Measurements from ENCODE around the gene HSPA4. TPM values are rescaled to one million over a fixed set of nuclear protein-coding genes. Genes with fewer than 3 reads are reported as not detected.

The HSPA4 gene
- total RNA-seq, 1 experiment from 2014 or later: 123 TPM

DNA sequence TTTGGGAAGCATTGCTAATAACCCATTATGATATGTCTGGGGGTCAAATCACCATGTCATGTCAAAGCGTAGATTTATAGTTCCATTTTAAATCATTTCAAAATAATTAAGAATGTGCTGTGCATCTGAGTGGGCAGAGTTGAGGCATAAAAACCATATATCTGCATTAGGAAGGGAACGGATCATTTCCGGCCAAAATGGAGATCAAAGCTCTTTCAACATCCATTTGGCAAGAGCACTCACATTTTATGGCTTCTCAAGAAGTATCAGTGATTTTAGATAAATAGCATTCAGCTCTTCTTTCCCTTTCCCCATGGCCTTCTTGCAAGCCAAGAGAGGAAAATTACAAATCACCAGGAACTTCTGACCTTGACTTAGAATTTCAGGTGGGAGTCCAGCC, 89.9 kb downstream of the HSPA4 start:
- DNase-seq (ENCODE audit: low read depth): no peak
- in situ Hi-C loops (cut with HindIII; ENCODE audit: low pct_unique_long_range_greater_than_20kb, low sequenced_read_pairs): no loop called here

DNA sequence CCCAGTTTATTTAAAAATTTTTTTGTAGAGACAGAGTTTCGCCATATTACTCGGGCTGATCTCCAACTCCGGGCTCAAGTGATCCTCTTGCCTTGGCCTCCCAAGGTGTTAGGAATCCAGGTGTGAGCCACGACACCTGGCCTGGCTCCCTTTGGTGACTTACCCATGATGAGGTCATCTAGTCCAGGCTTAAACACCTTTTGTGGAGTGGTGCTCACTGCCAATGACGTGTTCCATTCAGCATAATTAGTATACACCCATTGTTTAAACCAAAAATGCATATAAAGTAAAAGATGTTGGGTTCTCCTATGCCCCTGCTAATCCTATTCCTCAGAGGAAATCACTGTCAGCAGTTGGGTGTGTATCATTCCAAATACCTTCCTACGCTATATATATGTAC, 91.0 kb downstream of the HSPA4 start:
- DNase-seq (ENCODE audit: low read depth): no peak
- in situ Hi-C loops (cut with HindIII; ENCODE audit: low pct_unique_long_range_greater_than_20kb, low sequenced_read_pairs): no loop called here

DNA sequence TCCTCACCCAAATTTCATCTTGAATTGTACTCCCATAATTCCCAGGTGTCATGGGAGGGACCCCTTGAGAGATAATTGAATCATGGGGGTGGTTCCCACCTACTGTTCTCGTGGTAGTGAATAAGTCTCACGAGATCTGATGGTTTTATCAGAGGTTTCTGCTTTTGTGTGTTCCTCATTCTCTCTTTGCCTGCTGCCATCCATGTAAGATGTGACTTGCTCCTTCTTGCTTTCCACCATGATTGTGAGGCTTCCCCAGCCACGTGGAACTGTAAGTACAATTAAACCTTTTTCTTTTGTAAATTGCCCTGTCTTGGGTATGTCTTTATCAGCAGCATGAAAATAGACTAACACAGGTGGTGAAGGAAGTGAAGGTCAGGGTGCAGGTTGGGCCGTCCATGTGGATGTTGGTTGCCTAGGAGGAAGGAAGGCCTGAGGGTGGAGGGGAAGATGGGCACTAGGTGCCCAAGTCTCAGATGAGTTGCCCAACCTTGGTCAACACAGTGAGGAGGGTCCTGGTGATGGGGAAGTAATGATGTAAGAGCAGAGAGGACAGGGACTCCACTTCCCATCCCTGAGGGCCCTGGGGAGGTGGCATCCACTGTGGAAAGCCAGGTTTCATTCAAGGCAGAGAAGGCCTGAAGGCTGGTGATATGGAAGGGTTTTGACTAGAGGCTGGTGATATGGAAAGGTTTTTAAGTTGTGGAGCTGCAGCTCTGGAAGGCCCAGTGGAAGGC, 92.6 kb downstream of the HSPA4 start:
- DNase-seq (ENCODE audit: low read depth): no peak
- in situ Hi-C loops (cut with HindIII; ENCODE audit: low pct_unique_long_range_greater_than_20kb, low sequenced_read_pairs): no loop called here

DNA sequence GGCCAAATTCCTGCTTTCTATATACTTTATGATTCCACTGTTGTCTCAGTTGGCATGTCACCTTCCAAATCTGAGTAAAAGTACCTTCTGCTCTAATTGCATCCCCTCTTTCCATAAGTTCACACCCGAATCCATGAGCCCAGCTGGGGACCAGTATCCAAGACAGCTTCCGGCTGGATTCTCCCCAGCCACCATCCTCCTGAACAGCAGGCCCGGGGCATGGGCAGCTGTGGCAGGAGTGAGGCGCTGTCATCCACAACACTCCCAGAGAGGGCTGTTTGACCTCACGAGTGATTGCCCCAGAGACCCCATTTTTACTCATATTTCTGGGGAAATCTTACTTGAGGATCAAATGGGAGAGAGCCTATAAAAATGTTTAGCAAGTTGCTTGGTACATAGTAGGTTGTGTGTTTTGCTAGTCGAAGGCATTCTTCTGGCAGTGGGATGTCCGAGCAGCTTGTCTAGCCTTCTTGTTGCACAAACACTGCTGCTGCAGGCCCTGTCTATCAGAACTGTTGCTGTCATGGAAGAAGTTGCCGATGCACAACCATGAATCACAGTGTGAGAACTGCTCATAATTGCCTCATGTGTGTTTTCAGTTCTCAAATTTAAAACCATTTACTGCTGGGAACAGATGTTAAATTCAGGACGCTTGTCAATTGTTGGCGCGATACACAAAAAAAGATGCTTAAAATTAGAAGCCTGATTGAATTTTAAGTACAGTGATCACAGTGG, 93.8 kb downstream of the HSPA4 start:
- DNase-seq (ENCODE audit: low read depth): no peak
- in situ Hi-C loops (cut with HindIII; ENCODE audit: low pct_unique_long_range_greater_than_20kb, low sequenced_read_pairs): no loop called here

DNA sequence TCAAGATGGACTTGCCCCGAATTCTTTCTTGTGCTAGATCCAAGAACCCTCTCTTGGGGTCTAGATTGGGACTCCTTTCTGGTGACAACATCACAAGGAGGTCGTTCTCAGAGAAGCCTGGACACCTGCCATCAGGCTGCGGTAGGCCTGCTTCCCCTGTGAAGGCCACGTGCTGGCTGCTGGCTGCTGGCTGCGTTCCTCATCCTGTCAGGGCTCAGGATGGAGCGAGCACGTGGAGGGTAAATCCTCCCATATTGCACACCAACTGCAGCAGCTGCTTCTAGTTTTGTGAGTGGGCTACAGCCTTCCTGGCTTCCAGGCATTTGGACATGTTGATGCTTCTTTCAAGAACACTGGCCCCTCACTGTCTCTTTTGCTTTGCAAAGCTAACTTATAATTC, 95.6 kb downstream of the HSPA4 start:
- in situ Hi-C loops (cut with HindIII; ENCODE audit: low pct_unique_long_range_greater_than_20kb, low sequenced_read_pairs): no loop called here
- DNase-seq (ENCODE audit: low read depth): no peak

DNA sequence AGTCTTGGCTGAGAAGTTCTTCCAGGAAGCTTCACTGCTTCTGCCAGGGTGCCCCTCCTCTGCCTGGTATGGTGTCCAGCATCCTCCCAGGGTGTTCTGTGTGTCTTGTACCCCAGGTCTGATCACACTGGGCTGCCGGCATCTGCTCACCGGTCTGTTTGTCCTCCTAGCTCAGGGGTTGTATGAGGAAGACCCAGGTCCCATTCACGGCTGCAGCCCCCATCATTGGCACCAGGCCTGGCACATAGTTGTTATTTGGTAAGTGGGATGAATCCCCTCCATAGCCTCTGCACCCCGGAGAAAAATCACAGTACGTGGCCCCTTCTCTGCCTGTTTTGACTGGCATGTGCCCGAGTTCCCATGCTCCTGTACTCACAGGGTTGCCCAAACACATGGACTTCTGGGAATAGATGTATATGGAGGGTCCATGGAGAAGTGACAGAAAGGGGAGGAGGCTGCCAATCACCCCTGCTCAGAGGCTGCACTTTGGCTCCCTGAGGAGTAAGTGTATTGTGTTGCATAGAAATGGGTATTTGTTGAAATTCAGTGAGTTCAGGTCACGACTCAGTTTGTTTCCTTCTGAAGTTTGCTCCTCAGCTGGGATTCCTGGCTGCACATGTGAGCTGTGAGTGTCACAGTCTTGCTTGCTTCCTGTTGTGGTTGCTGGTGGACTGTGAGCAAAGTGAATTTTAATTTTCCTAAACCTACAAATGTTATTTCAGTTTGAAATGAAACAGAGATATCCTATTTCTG, 96.2 kb downstream of the HSPA4 start:
- in situ Hi-C loops (cut with HindIII; ENCODE audit: low pct_unique_long_range_greater_than_20kb, low sequenced_read_pairs): no loop called here

DNA sequence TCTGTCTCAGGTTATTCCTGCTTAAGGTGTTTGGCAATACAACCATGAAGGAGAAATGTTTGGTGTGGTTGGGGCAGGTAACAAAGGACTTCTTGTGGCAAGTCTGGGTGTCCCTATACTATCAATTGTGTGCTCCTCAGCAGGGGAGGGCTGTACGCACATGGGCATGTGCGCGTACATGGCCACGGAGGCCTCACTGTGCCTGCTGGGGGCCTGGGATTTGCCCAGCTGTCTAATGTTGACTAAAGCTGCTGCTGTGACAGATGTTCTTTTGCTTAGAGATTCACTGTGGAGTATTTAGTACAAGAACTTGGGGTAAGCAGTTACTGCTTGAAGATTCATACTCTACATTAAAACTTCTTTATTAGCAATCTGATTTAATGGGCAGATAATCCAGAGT, 97.5 kb downstream of the HSPA4 start:
- in situ Hi-C loops (cut with HindIII; ENCODE audit: low pct_unique_long_range_greater_than_20kb, low sequenced_read_pairs): no loop called here
- DNase-seq (ENCODE audit: low read depth): no peak

More for the DNA sequence above, 96.2 kb downstream of the HSPA4 start:
- DNase-seq (ENCODE audit: low read depth): no peak

DNA sequence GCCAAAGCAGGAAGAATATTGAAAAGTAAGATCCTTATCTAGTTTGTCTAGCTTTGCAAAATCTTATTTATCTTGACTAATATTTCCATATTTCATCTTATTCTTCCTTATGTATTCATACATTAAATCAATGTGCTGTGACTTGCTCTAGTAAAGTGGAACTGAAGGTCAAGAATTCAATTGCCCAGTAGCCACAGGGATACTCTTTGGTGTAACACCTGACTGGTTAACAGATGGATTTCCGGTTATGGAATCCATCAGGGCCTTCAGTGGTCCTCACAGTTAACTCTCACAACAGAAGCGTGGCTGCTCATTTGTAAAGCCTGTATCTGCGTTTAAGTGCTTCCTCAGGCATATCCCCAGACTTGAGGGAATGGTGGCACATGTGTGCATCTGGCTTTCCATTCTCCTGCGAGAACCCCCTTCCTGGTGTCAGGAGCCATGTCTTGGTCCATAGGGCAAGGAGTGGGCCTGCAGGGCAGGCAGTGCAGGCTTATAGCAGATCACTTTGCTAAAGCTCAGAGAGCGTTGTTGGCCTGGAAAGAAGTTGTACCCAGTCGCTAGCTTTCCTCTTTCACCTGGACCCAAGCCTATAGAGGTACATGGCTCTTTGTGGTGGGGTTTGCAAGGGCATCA, 99.2 kb downstream of the HSPA4 start:
- DNase-seq (ENCODE audit: low read depth): no peak
- in situ Hi-C loops (cut with HindIII; ENCODE audit: low pct_unique_long_range_greater_than_20kb, low sequenced_read_pairs): no loop called here

DNA sequence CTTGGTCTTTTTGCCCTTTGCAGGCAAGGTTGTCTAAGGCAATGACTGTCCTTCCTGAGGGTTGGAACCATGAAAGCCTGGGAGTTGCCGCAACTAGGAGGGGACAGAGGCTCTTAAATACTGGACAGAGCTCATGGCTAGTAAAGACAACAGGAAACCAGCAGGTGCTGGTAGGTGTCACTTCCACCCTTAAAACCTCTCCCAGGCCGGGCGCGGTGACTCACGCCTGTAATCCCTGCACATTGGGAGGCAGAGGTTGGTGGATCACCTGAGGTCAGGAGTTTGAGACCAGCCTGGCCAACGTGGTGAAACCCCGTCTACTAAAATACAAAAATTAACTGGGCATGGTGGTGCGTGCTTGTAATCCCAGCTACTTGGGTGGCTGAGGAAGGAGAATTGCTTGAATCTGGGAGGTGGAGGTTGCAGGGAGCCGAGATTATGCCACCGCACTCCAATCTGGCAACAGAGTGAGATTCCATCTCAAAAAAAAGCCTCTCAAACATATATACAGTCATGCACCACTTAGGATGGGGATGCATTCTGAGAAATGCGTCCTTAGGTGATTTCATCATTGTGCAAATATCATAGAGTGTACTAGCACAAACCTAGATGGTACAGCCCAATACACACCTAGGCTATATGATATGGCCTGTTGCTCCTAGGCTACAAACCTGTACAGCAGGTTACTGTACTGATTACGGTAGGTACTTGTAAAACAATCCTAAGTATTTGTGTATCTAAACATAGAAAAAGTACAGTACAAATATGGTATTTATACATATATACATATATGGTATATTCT, 102.7 kb downstream of the HSPA4 start:
- in situ Hi-C loops (cut with HindIII; ENCODE audit: low pct_unique_long_range_greater_than_20kb, low sequenced_read_pairs): no loop called here
- DNase-seq (ENCODE audit: low read depth): no peak

DNA sequence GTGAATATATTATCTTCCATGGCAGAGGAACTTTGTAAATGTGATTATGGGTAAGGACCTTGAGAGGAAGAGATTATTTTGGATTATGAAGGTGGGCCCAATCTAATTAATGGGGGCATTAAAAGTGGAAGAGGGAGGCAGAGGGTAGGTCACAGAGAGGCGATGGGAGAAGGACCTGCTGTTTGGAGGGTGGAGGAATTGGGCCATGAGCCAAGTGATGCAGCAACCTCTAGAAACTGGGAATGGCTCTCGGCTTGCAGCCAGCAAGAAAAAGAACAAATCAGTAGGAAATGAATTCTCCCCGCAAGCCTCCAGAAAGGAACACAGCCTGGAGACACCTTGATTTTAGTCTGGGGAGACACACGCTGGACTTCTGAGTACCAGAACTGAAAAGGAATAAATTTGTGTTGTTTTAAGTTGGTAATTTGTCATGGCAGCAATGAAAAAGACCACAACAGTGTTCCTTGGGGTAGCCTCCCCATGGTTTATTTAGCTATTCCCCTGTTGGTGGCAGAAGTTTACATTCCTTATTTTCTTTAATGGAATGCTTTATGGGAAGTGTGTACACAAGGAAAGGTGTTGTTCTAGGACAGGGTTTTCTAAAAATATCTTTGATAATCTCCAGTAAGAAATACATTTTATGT, 103.6 kb downstream of the HSPA4 start:
- no peak for DNase-seq (ENCODE audit: low read depth)
- in situ Hi-C loops (cut with HindIII; ENCODE audit: low pct_unique_long_range_greater_than_20kb, low sequenced_read_pairs): no loop called here

Other genes with a start within 250 kb of the HSPA4 start
- gene SOWAHA, start 238.7 kb upstream of the HSPA4 start, total RNA-seq (2014; rRNA removed; shearing (Covaris generic); ENCODE audit: low replicate concordance): not detected in 2 replicates
- 8.7 and 11.6 TPM in 2 replicates for gene SHROOM1, start 221.4 kb upstream of the HSPA4 start, total RNA-seq (2014; rRNA removed; shearing (Covaris generic); ENCODE audit: low replicate concordance)
- gene GDF9, start 185.5 kb upstream of the HSPA4 start, total RNA-seq (2014; rRNA removed; shearing (Covaris generic); ENCODE audit: low replicate concordance): 0.30 TPM in 1 of 2 replicates, not detected in the other
- 254 and 303 TPM in 2 replicates for gene UQCRQ, start 185.4 kb upstream of the HSPA4 start, total RNA-seq (2014; rRNA removed; shearing (Covaris generic); ENCODE audit: low replicate concordance)
- not detected in 2 replicates for gene LEAP2, start 178.3 kb upstream of the HSPA4 start, total RNA-seq (2014; rRNA removed; shearing (Covaris generic); ENCODE audit: low replicate concordance)
- gene AFF4, start 88.4 kb upstream of the HSPA4 start, total RNA-seq (2014; rRNA removed; shearing (Covaris generic); ENCODE audit: low replicate concordance): 11.5 and 12.7 TPM in 2 replicates
- 7.8 and 15.6 TPM in 2 replicates for gene ZCCHC10, start 25.5 kb upstream of the HSPA4 start, total RNA-seq (2014; rRNA removed; shearing (Covaris generic); ENCODE audit: low replicate concordance)

All from Caki2 (cell line).